H1 (cell line): Measurements from ENCODE around the gene PARD3. TPM values are rescaled to one million over a fixed set of nuclear protein-coding genes. Genes with fewer than 3 reads are reported as not detected.

ENCODE experiments used
- CTCF ChIA-PET: fragments of 300-600 bp; sonication (Branson Sonifier 250); formaldehyde crosslinking; loops from one replicate; lab custom pipeline; 2021; ENCODE audit not compliant: partially characterized antibody; lab: Charles Lee
- POLR2A ChIA-PET: fragments of 300-600 bp; sonication (Branson Sonifier 250); formaldehyde crosslinking; loops from one replicate; lab custom pipeline; 2021; ENCODE audit warnings: inconsistent platforms; ENCODE audit not compliant: partially characterized antibody; lab: Charles Lee
- DNase-seq, 2 experiments: peaks; one replicate each; pipeline versions ENCODE4 v3.0.0 to v3.0.0-alpha.2; 2010 to 2022; ENCODE audit warnings: low spot score in 2 of 2, low read depth in 1 of 2, mixed read lengths in 1 of 2
- FAIRE-seq: peaks from 2 replicates; lab custom pipeline; 2011; peaks lifted over from hg19 to GRCh38; lab: Jason Lieb, UNC
- H2AFZ ChIP-seq: 2 replicates; pipeline ENCODE4 v1.8.1; 2012; ENCODE audit warnings: low read length, inconsistent platforms
- H2AK5ac ChIP-seq: 2 replicates; pipeline ENCODE4 v1.6.1; 2013; ENCODE audit warnings: low read depth, low read length
- H2BK120ac ChIP-seq: replicated peaks from 2 replicates; pipeline ENCODE3; 2013; ENCODE audit warnings: low read depth, low read length, inconsistent platforms
- H2BK12ac ChIP-seq: 2 replicates; pipeline ENCODE4 v1.6.1; 2013; ENCODE audit warnings: low read depth, low read length
- H2BK15ac ChIP-seq: 2 replicates; pipeline ENCODE4 v1.6.1; 2013; ENCODE audit warnings: low read length
- H2BK20ac ChIP-seq: 2 replicates; pipeline ENCODE4 v1.6.1; 2013; ENCODE audit warnings: low read length
- H2BK5ac ChIP-seq: 2 replicates; pipeline ENCODE4 v1.6.1; 2013; ENCODE audit warnings: low read depth, low read length
- H3K14ac ChIP-seq: 2 replicates; pipeline ENCODE4 v1.6.1; 2013; ENCODE audit warnings: inconsistent platforms; ENCODE audit not compliant: insufficient read length
- H3K18ac ChIP-seq: 2 replicates; pipeline ENCODE4 v1.6.1; 2013; ENCODE audit warnings: low read length; ENCODE audit errors: extremely low read depth
- H3K23ac ChIP-seq: 2 replicates; pipeline ENCODE4 v1.6.1; 2013; ENCODE audit warnings: inconsistent platforms; ENCODE audit not compliant: insufficient read length
- H3K23me2 ChIP-seq: 2 replicates; pipeline ENCODE4 v1.6.1; 2013; ENCODE audit warnings: low read depth, low read length
- H3K27ac ChIP-seq: 2 replicates; pipeline ENCODE4 v1.6.1; 2011; ENCODE audit warnings: low read depth, low read length, inconsistent platforms
- H3K27me3 ChIP-seq, 4 experiments: replicated peaks in 1 of 4; 1 replicate in 1 of 4; 2 replicates in 3 of 4; pipeline versions ENCODE4 v1.6.1 to v1.8.1; 2011 to 2013; ENCODE audit warnings: low read length in 3 of 4, mild to moderate bottlenecking in 3 of 4, inconsistent platforms in 2 of 4, mixed read lengths in 2 of 4, moderate library complexity in 1 of 4; ENCODE audit not compliant: control insufficient read depth in 3 of 4, insufficient read depth in 3 of 4; ENCODE audit errors: extremely low read depth in 1 of 4
- H3K36me3 ChIP-seq, 4 experiments: 2 replicates each; pipeline versions ENCODE4 v1.6.1 to v1.8.1; 2011 to 2013; ENCODE audit warnings: mild to moderate bottlenecking in 4 of 4, low read length in 3 of 4, moderate library complexity in 2 of 4, control low read depth in 1 of 4, inconsistent platforms in 1 of 4; ENCODE audit not compliant: insufficient read depth in 4 of 4, control insufficient read depth in 2 of 4
- H3K4ac ChIP-seq: replicated peaks from 2 replicates; pipeline ENCODE3; 2013; ENCODE audit warnings: low read length, low read depth, mixed read lengths, inconsistent platforms; ENCODE audit not compliant: insufficient read length
- H3K4me1 ChIP-seq, 4 experiments: replicated peaks in 1 of 4; 1 replicate in 1 of 4; 2 replicates in 3 of 4; pipeline versions ENCODE4 v1.6.1 to v1.8.1; 2011 to 2013; ENCODE audit warnings: low read length in 3 of 4, inconsistent platforms in 2 of 4, mixed read lengths in 1 of 4; ENCODE audit not compliant: insufficient read depth in 4 of 4, control insufficient read depth in 3 of 4
- H3K4me2 ChIP-seq, 2 experiments: 2 replicates each; pipeline versions ENCODE4 v1.6.1 to v1.8.1; 2011 to 2013; ENCODE audit warnings: low read depth in 2 of 2, low read length in 2 of 2, control low read depth in 1 of 2, inconsistent platforms in 1 of 2, mild to moderate bottlenecking in 1 of 2; ENCODE audit not compliant: insufficient read depth in 1 of 2
- H3K4me3 ChIP-seq, 4 experiments: fragments of 200-600, 300-600 bp in 1 of 4; sonication (generic), shearing (Covaris generic), sonication (Bioruptor Twin) in 1 of 4; 2 replicates each; pipeline versions ENCODE4 v1.5.1 to v1.8.1; 2011 to 2016; ENCODE audit warnings: low read length in 4 of 4, low read depth in 3 of 4, control low read depth in 2 of 4, inconsistent platforms in 2 of 4, mild to moderate bottlenecking in 2 of 4, mixed read lengths in 1 of 4, moderate library complexity in 1 of 4; ENCODE audit not compliant: insufficient read depth in 2 of 4; ENCODE audit errors: extremely low read depth in 1 of 4
- H3K56ac ChIP-seq: replicated peaks from 2 replicates; pipeline ENCODE3; 2013; ENCODE audit warnings: low read depth, mild to moderate bottlenecking, mixed read lengths, low read length, inconsistent platforms; ENCODE audit not compliant: insufficient read length
- H3K79me1 ChIP-seq: 2 replicates; pipeline ENCODE4 v1.6.1; 2013; ENCODE audit warnings: low read depth, low read length, control low read depth
- H3K79me2 ChIP-seq, 2 experiments: 2 replicates each; pipeline versions ENCODE4 v1.6.1 to v1.8.1; 2012 to 2013; ENCODE audit warnings: low read length in 2 of 2, mild to moderate bottlenecking in 2 of 2, inconsistent platforms in 1 of 2; ENCODE audit not compliant: insufficient read depth in 2 of 2, control insufficient read depth in 1 of 2
- H3K9ac ChIP-seq, 4 experiments: replicated peaks in 1 of 4; 1 replicate in 1 of 4; 2 replicates in 3 of 4; pipeline versions ENCODE4 v1.6.1 to v1.8.1; 2011 to 2013; ENCODE audit warnings: low read depth in 3 of 4, low read length in 3 of 4, control low read depth in 2 of 4, mild to moderate bottlenecking in 2 of 4, moderate library complexity in 2 of 4, inconsistent platforms in 1 of 4; ENCODE audit errors: extremely low read depth in 1 of 4
- H3K9me3 ChIP-seq, 2 experiments: 2 replicates each; pipeline versions ENCODE4 v1.6.1 to v1.8.1; 2012 to 2013; ENCODE audit warnings: mild to moderate bottlenecking in 2 of 2, moderate library complexity in 2 of 2, control low read depth in 1 of 2, inconsistent platforms in 1 of 2, low read depth in 1 of 2, low read length in 1 of 2, mixed read lengths in 1 of 2; ENCODE audit not compliant: insufficient read depth in 2 of 2
- H4K20me1 ChIP-seq, 2 experiments: replicated peaks in 1 of 2; 2 replicates each; pipeline versions ENCODE3 to v1.8.1; 2011 to 2013; ENCODE audit warnings: inconsistent platforms in 2 of 2, low read length in 2 of 2, mild to moderate bottlenecking in 1 of 2; ENCODE audit not compliant: insufficient read depth in 2 of 2, control insufficient read depth in 1 of 2
- H4K5ac ChIP-seq: 2 replicates; pipeline ENCODE4 v1.6.1; 2013; ENCODE audit warnings: low read length, low read depth, mixed read lengths, inconsistent platforms; ENCODE audit not compliant: insufficient read length
- H4K8ac ChIP-seq: 2 replicates; pipeline ENCODE4 v1.8.0; 2013; ENCODE audit warnings: mild to moderate bottlenecking, moderate library complexity, low read length, inconsistent platforms; ENCODE audit not compliant: insufficient read depth; ENCODE audit errors: extremely low read depth
- H4K91ac ChIP-seq: replicated peaks from 2 replicates; pipeline ENCODE3; 2013; ENCODE audit warnings: low read length, mixed read lengths, inconsistent platforms; ENCODE audit not compliant: insufficient read length
- CTCF ChIP-seq, 3 experiments: IDR thresholded peaks; 1 replicate in 2 of 3; 2 replicates in 1 of 3; pipeline versions ENCODE4 v1.5.1 to v1.6.1; 2011; ENCODE audit warnings: low read length in 3 of 3, mild to moderate bottlenecking in 3 of 3, inconsistent platforms in 2 of 3, low read depth in 1 of 3, moderate library complexity in 1 of 3; ENCODE audit not compliant: insufficient read depth in 1 of 3; ENCODE audit errors: control extremely low read depth in 1 of 3
- SP2 ChIP-seq: IDR thresholded peaks from 2 replicates; pipeline ENCODE4 v1.6.1; 2012; ENCODE audit warnings: mild to moderate bottlenecking, low read length, inconsistent platforms
- TEAD4 ChIP-seq: IDR thresholded peaks from 2 replicates; pipeline ENCODE4 v1.6.1; 2012; ENCODE audit warnings: low read depth, low read length, inconsistent platforms, mixed read lengths
- WGBS, 2 experiments: shearing (Covaris generic) in 1 of 2; methylation state at CpG; one replicate each; pipeline versions ENCODE4 v1.1.6 to v1.1.7; 2013 to 2015; ENCODE audit warnings: low lambda C conversion rate in 2 of 2, mixed read lengths in 2 of 2, inconsistent platforms in 1 of 2, low coverage in 1 of 2, missing lambda C conversion rate in 1 of 2; ENCODE audit not compliant: insufficient replicate concordance in 2 of 2, insufficient coverage in 1 of 2, insufficient read length in 1 of 2; ENCODE audit errors: extremely low coverage in 1 of 2, missing lambda C conversion rate in 1 of 2; 5-methylcytosine and 5-hydroxymethylcytosine counted together
- polyA plus RNA-seq, 7 experiments: library from polyadenylated mRNA; depleted of rRNA in 3 of 7; stranded (reverse) in 5 of 7; unstranded in 2 of 7; fragments of >200 nt in 5 of 7; fragments of 200-250 nt in 2 of 7; gene quantifications; 1 replicate in 5 of 7; 2 replicates in 1 of 7; 4 replicates in 1 of 7; pipeline versions ENCODE4 v1.2.1 to v1.2.3, GENCODE V29; 2011 to 2013; ENCODE audit warnings: missing spikeins in 2 of 7, mixed read lengths in 2 of 7
- total RNA-seq: library from RNA; stranded (reverse); fragmentation: NEBNext Ultra II Directional; extraction: Animal tissue kit (Norgen Biotek cat#: 25700); gene quantifications from 2 replicates; pipeline ENCODE4 v1.2.1, GENCODE V29; 2021

The PARD3 gene
- total and polyA plus RNA-seq, 2 of the 8 experiments (the other 6 are each of a cell fraction or from before 2014, with no cell fraction given) = 19.7 to 49.1 TPM

GRCh38 chr10:34260904-34261303 is 554.2 kb downstream of the PARD3 start:
- ChIA-PET CTCF (no interaction called here), POLR2A (no interaction called here)
- H3K4me3 ChIP-seq = no peak overlapping the region
- no peaks in the 10 kb centered on the region for H3K36me3 ChIP-seq
- no peaks in the 10 kb centered on the region; a peak in 1 of 4 replicates for H3K9me3 ChIP-seq
- no peak overlapping the region for H3K27ac ChIP-seq
- H3K4me1 ChIP-seq = no peaks in the 10 kb centered on the region
- no peak overlapping the region for H3K56ac ChIP-seq
- H3K4me2 ChIP-seq = no peak overlapping the region
- H4K8ac ChIP-seq = no peak overlapping the region
- no peak overlapping the region for H3K18ac ChIP-seq
- H4K91ac ChIP-seq = no peak overlapping the region
- no peaks in the 10 kb centered on the region for H3K23me2 ChIP-seq
- H2AK5ac ChIP-seq = no peak overlapping the region
- H2BK20ac ChIP-seq = no peak overlapping the region
- whole genome bisulfite sequencing, 2 experiments = 95% methylated on average over 5 of the region's 5 CpGs; no CpG with 5 or more reads in 1 of the 2 experiments
- no peak overlapping the region for H4K5ac ChIP-seq
- no peaks in the 10 kb centered on the region for H3K27me3 ChIP-seq
- peaks cover 0 to 2% of the 10 kb centered on the region in 2 experiments for H4K20me1 ChIP-seq
- no peaks in the 10 kb centered on the region; the same call in 1 of the 2 replicates for H3K79me1 ChIP-seq
- H3K23ac ChIP-seq = no peak overlapping the region
- no peak overlapping the region for H3K4ac ChIP-seq
- no peak overlapping the region for H2BK15ac ChIP-seq
- no peak overlapping the region for H3K9ac ChIP-seq
- DNase-seq = no peak
- H2BK12ac ChIP-seq = no peak overlapping the region
- H3K79me2 ChIP-seq = no peaks in the 10 kb centered on the region
- FAIRE-seq = no peak
- H2BK120ac ChIP-seq = no peak overlapping the region
- no peak overlapping the region for H3K14ac ChIP-seq
- no peak overlapping the region for H2AFZ ChIP-seq
- H2BK5ac ChIP-seq = no peak overlapping the region
- TF ChIP-seq CTCF (IDR thresholded peaks at IDR 0.05; ENCODE audit: control extremely low read depth in 1 of 3, insufficient read depth in 1 of 3, low read depth in 1 of 3, low read length in 3 of 3) (no peak), TEAD4 (no peak), SP2 (no peak)
